ENCODE results near the gene GRB14. TPM values are rescaled to one million over a fixed set of nuclear protein-coding genes. Genes with fewer than 3 reads are reported as not detected.
"Not testable (repeated sequence)": the region's sequence is repeated elsewhere in the genome, so short reads cannot be mapped to it uniquely, and the experiment has no call there.

Gene GRB14
- total RNA-seq, 2 donors from 2014 or later, result 22.7 to 27.5 TPM

DNA sequence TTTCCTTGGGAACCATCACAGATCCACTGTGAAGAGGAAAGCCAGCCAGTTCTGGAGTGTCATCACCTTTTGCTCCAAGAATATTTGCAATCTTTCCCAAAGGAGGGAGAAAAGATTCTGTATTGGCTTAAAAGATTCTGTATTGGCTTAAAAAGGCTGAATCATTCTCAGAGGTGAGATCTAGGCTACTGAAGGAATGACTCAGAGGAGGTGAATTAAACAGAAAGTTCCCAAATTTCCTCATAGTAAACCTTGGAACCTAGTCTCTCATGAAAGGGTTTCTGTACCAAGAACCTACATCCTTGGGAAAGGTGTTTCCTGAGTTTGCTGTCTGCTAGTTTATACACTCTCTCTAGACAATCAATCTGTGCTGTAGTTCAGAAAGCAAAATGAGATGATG, 34.1 kb upstream of the GRB14 start:
- intact Hi-C loops (cut with DNase I), result no loop called here
- TF ChIP-seq POLR2A (IDR thresholded peaks at IDR 0.05), result no peak
- TF ChIP-seq, protein P1, sequence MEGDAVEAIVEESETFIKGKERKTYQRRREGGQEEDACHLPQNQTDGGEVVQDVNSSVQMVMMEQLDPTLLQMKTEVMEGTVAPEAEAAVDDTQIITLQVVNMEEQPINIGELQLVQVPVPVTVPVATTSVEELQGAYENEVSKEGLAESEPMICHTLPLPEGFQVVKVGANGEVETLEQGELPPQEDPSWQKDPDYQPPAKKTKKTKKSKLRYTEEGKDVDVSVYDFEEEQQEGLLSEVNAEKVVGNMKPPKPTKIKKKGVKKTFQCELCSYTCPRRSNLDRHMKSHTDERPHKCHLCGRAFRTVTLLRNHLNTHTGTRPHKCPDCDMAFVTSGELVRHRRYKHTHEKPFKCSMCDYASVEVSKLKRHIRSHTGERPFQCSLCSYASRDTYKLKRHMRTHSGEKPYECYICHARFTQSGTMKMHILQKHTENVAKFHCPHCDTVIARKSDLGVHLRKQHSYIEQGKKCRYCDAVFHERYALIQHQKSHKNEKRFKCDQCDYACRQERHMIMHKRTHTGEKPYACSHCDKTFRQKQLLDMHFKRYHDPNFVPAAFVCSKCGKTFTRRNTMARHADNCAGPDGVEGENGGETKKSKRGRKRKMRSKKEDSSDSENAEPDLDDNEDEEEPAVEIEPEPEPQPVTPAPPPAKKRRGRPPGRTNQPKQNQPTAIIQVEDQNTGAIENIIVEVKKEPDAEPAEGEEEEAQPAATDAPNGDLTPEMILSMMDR (IDR thresholded peaks at IDR 0.05), result no peak

DNA sequence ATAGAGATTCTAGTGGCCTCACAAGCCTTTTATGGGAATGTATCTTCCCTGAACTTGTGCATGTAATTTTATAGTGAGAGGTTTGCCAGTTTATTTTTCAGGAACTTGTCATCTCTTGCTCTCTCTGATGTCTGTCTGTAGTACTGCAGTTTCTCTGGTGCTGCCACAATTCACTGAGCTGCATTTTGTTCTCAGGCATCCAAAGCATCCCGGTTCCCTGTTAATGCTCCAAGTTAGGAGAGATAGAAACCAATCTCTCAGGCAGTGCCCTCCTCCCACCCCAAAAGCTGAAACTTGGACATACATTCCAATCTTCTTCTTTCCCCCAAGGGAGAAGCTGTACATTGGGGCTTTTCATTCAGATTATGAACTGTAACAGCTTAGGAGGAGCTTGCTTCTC, 30.1 kb upstream of the GRB14 start:
- Histone ChIP-seq H3K9me3 (peaks cover 0 to 10% (median 0%) of the 10 kb centered on the region in 3 donors), H3K4me1 (no peaks in the 10 kb centered on the region), H3K27me3 (no peaks in the 10 kb centered on the region), H3K36me3 (replicated peaks in 1 of 2; ENCODE audit: insufficient read depth in 1 of 2, low read depth in 2 of 2) (no peaks in the 10 kb centered on the region), H3K27ac (no peak overlapping the region), H3K4me3 (no peak overlapping the region)
- no peak for TF ChIP-seq POLR2A (IDR thresholded peaks at IDR 0.05)
- WGBS, 2 donors, result 57 to 86% methylated on average over 1 of the region's 1 CpG
- ATAC-seq (no peak), DNase-seq (no peak)
- intact Hi-C loops (cut with DNase I), result no loop called here

More for the DNA sequence above, 34.1 kb upstream of the GRB14 start:
- peaks cover 0 to 1% (median 0%) of the 10 kb centered on the region in 3 donors for H3K9me3 ChIP-seq
- no peaks in the 10 kb centered on the region for H3K4me1 ChIP-seq
- no peaks in the 10 kb centered on the region for H3K36me3 ChIP-seq (replicated peaks in 1 of 2; ENCODE audit: insufficient read depth in 1 of 2, low read depth in 2 of 2)
- DNase-seq, result no peak
- no peaks in the 10 kb centered on the region for H3K27me3 ChIP-seq
- H3K4me3 ChIP-seq, result no peak overlapping the region
- no peak for ATAC-seq
- H3K27ac ChIP-seq, result no peak overlapping the region

DNA sequence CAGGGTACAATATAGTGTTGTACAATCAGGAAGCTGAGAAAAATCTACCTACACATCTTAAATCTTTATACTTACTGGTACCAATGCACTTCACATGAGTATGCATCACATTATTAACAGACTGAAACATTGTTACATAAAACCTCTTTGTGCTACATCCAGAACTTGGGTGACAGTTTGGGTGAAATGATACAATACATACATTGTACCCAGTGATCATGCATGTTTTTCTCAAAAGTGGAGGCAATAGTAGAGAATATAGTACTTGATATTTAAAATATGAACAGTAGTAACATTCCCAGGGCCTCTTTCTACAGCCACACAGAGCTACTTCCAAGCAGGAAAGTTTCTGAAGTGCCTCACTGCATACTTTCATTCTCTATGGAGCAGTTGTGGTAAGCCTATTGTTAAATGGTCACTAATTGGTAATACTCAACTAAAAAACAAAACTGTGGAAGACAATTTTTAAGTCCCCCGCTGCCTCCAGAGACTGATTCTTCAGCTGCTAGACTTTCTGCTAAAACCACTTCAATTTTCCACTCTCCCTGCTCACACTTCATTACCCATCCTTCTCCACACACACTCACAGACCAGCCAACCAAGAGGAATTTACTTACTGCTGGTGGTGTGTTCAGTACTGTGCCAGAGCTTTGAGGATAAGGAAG, 22.9 kb upstream of the GRB14 start:
- peak; percentile 27 for ATAC-seq
- no peaks in the 10 kb centered on the region for H3K9me3 ChIP-seq
- intact Hi-C loops (cut with DNase I), result no loop called here

DNA sequence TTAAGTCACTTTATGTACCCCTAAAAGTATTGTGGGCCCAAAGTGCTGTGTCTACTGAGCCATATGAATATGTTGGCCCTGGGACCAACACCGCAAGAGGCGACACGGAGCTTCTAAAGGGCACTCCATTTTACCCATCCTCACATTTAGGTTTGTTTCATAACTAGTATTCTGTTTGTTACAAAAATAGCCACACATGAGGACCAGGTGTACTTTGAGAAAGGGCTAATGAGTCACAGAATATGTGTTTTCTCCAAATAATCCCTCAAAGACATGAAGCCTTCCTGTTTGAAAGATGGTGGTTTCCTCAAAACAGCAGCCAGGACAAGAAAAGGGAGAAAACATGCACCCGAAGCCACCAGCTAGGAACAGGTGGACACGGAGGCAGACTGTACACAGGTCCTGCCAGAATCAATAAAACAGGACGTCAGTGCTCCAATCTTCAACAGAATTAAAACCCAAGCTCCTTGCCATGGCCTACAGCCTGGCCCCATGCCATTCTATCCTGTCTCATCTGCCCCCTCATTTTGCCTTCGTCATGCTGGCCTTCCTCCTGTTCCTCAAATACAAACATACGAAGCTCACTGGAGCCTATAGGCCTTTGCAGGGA, 21.8 kb upstream of the GRB14 start:
- Histone ChIP-seq H3K27ac (no peak overlapping the region), H3K36me3 (replicated peaks in 1 of 2; ENCODE audit: insufficient read depth in 1 of 2, low read depth in 2 of 2) (no peaks in the 10 kb centered on the region), H3K27me3 (no peaks in the 10 kb centered on the region), H3K4me1 (no peaks in the 10 kb centered on the region), H3K9me3 (no peaks in the 10 kb centered on the region), H3K4me3 (no peak overlapping the region)
- intact Hi-C loops (cut with DNase I), result no loop called here
- no peak for TF ChIP-seq POLR2A (IDR thresholded peaks at IDR 0.05)
- WGBS, 2 donors, result 58 to 59% methylated on average over 8 of the region's 8 CpGs
- DNase-seq, result peak in 3 of 4 donors; percentile 7 to 21 (median 15)
- peak; percentile 45 for ATAC-seq

More for the DNA sequence above, 22.9 kb upstream of the GRB14 start:
- TF ChIP-seq, protein P1 (IDR thresholded peaks at IDR 0.05), result no peak
- TF ChIP-seq POLR2A (IDR thresholded peaks at IDR 0.05), result no peak
- DNase-seq, result no peak
- no peak overlapping the region for H3K27ac ChIP-seq
- no peaks in the 10 kb centered on the region for H3K27me3 ChIP-seq
- no peaks in the 10 kb centered on the region for H3K36me3 ChIP-seq (replicated peaks in 1 of 2; ENCODE audit: insufficient read depth in 1 of 2, low read depth in 2 of 2)
- H3K4me1 ChIP-seq, result no peaks in the 10 kb centered on the region
- 71 to 85% methylated on average over 1 of the region's 1 CpG for WGBS, 2 donors
- no peak overlapping the region for H3K4me3 ChIP-seq

DNA sequence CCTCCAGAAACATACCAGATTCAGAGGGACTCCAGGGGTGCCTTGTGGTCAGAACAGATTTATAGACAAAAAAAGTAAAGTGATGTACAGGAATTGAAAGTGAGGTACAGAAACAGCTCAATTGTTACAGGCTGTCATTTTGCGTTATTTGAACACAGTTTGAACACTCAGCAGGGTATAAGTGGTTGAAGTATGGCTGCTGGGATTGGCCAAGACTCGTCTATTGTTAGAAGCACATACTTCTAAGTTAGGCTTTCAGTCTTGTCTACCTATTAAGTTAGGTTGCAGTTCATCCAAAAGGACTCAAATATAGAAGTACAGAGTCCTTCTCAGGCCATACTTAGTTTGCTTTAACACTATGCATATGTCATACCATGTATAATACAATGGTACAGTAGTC, 21.0 kb upstream of the GRB14 start:
- intact Hi-C loops (cut with DNase I), result no loop called here
- Histone ChIP-seq H3K4me1 (no peaks in the 10 kb centered on the region), H3K27ac (no peak overlapping the region), H3K36me3 (replicated peaks in 1 of 2; ENCODE audit: insufficient read depth in 1 of 2, low read depth in 2 of 2) (no peaks in the 10 kb centered on the region), H3K9me3 (no peaks in the 10 kb centered on the region), H3K4me3 (no peak overlapping the region), H3K27me3 (no peaks in the 10 kb centered on the region)
- ATAC-seq, result no peak
- TF ChIP-seq, protein P1 (IDR thresholded peaks at IDR 0.05), result no peak
- no peak for TF ChIP-seq POLR2A (IDR thresholded peaks at IDR 0.05)
- 87 to 98% methylated on average over 2 of the region's 2 CpGs for WGBS, 2 donors
- DNase-seq, result no peak

DNA sequence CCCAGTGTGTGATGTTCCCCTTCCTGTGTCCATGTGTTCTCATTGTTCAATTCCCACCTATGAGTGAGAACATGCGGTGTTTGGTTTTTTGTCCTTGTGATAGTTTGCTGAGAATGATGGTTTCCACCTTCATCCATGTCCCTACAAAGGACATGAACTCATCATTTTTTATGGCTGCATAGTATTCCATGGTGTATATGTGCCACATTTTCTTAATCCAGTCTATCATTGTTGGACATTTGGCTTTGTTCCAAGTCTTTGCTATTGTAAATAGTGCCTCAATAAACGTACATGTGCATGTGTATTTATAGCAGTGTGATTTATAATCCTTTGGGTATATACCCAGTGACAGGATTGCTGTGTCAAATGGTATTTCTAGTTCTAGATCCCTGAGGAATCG, 7.0 kb upstream of the GRB14 start:
- H3K27me3 ChIP-seq; DNase-seq; H3K9me3 ChIP-seq; H3K27ac ChIP-seq; H3K36me3 ChIP-seq (replicated peaks in 1 of 2; ENCODE audit: insufficient read depth in 1 of 2, low read depth in 2 of 2); H3K4me1 ChIP-seq; ATAC-seq; intact Hi-C loops (cut with DNase I); H3K4me3 ChIP-seq: not testable (repeated sequence)
- WGBS, 2 donors, result 69 to 75% methylated on average over 3 of the region's 3 CpGs
